PC-9 (cell line): Measurements from ENCODE around the gene LRP1B. TPM values are rescaled to one million over a fixed set of nuclear protein-coding genes. Genes with fewer than 3 reads are reported as not detected.

ENCODE experiments used
- BruUV-seq: library from RNA; stranded (reverse); fragments of 400-500 nt; replicated peaks from 2 replicates; lab custom pipeline; 2021; lab: Mats Ljungman, UMichigan
- CTCF ChIA-PET: fragments of 300-600 bp; sonication (Branson Sonifier 250); formaldehyde crosslinking; loops from one replicate; lab custom pipeline; 2022; ENCODE audit warnings: antibody characterized with exemption; lab: Charles Lee
- POLR2A ChIA-PET: fragments of 300-600 bp; sonication (Branson Sonifier 250); formaldehyde crosslinking; loops from one replicate; lab custom pipeline; 2022; ENCODE audit warnings: antibody characterized with exemption; ENCODE audit not compliant: unreplicated experiment; lab: Charles Lee
- DNase-seq, 2 experiments: peaks; one replicate each; pipeline versions ENCODE4 v3.0.0 to v3.0.0-alpha.2; 2015 to 2022; ENCODE audit warnings: mixed read lengths in 1 of 2
- H2AFZ ChIP-seq: fragments of 200-600 bp; sonication (generic); 2 replicates; pipeline ENCODE4 v1.8.1; 2017; ENCODE audit warnings: antibody characterized with exemption
- H3F3A ChIP-seq: fragments of 200-600 bp; sonication (generic); 2 replicates; pipeline ENCODE4 v1.8.1; 2017; ENCODE audit warnings: antibody characterized with exemption, mild to moderate bottlenecking, low read depth; ENCODE audit not compliant: insufficient read depth
- H3K27ac ChIP-seq: fragments of 200-600 bp; sonication (generic); 2 replicates; pipeline ENCODE4 v1.6.1; 2016; ENCODE audit warnings: mixed run types
- H3K27me3 ChIP-seq: fragments of 200-600 bp; sonication (generic); 2 replicates; pipeline ENCODE4 v1.6.1; 2016; ENCODE audit warnings: low read depth, mixed run types; ENCODE audit not compliant: insufficient read depth
- H3K36me3 ChIP-seq: fragments of 200-600 bp; sonication (generic); 2 replicates; pipeline ENCODE4 v1.6.1; 2016; ENCODE audit warnings: low read depth, mixed run types
- H3K4me1 ChIP-seq: fragments of 200-600 bp; sonication (generic); replicated peaks from 2 replicates; pipeline ENCODE4 v1.6.1; 2016; ENCODE audit warnings: mixed run types; ENCODE audit not compliant: insufficient read depth
- H3K4me2 ChIP-seq: fragments of 200-600 bp; sonication (generic); 2 replicates; pipeline ENCODE4 v1.6.1; 2017; ENCODE audit warnings: mixed run types
- H3K4me3 ChIP-seq: fragments of 200-600 bp; sonication (generic); 2 replicates; pipeline ENCODE4 v1.6.1; 2016; ENCODE audit warnings: mixed run types
- H3K79me2 ChIP-seq: fragments of 200-600 bp; sonication (generic); 2 replicates; pipeline ENCODE4 v1.6.1; 2017; ENCODE audit warnings: low read depth, mixed run types
- H3K9me2 ChIP-seq: fragments of 200-600 bp; sonication (generic); 2 replicates; pipeline ENCODE4 v1.8.1; 2017; ENCODE audit warnings: mild to moderate bottlenecking; ENCODE audit not compliant: insufficient read depth
- H3K9me3 ChIP-seq: fragments of 200-600 bp; sonication (generic); 2 replicates; pipeline ENCODE4 v1.8.1; 2016; ENCODE audit warnings: low read depth; ENCODE audit not compliant: insufficient read depth
- H4K20me1 ChIP-seq: fragments of 200-600 bp; sonication (generic); 2 replicates; pipeline ENCODE4 v1.8.1; 2017; ENCODE audit not compliant: insufficient read depth
- CTCF ChIP-seq: fragments of 200-600 bp; sonication (generic); conservative IDR thresholded peaks from 2 replicates; pipeline ENCODE4 v1.6.1; 2017; ENCODE audit warnings: mixed run types, antibody characterized with exemption, mild to moderate bottlenecking, moderate library complexity
- EZH2 ChIP-seq: fragments of 200-600 bp; sonication (generic); IDR thresholded peaks from 2 replicates; pipeline ENCODE4 v1.8.0; 2017; ENCODE audit warnings: antibody characterized with exemption, low read depth
- intact Hi-C: fragments of 100-400 bp; cut with micrococcal nuclease; formaldehyde crosslinking; loops from one replicate; pipeline ENCODE4 v1.10.0; 2022; ENCODE audit not compliant: unreplicated experiment
- total RNA-seq: library from RNA; stranded (reverse); gene quantifications from 2 replicates; pipeline ENCODE4 v1.2.3, GENCODE V29; 2021

LRP1B gene
- total RNA-seq, 1 experiment from 2014 or later, result 1.7 TPM

GRCh38 chr2:141589314-141589713 lies 541.5 kb downstream of the LRP1B start:
- DNase-seq, result no peak
- CTCF ChIA-PET, result no interaction called here
- BruUV-seq, result no TSS peak
- intact Hi-C loops, result no loop called here
- H3K79me2 ChIP-seq, result no peaks in the 10 kb centered on the region
- H3F3A ChIP-seq, result no peaks in the 10 kb centered on the region
- no peak overlapping the region for H3K27ac ChIP-seq
- no peaks in the 10 kb centered on the region for H3K4me1 ChIP-seq
- no peak overlapping the region for H3K4me2 ChIP-seq
- no peak overlapping the region for H2AFZ ChIP-seq
- no peaks in the 10 kb centered on the region for H3K36me3 ChIP-seq
- H3K9me2 ChIP-seq, result no peaks in the 10 kb centered on the region
- POLR2A ChIA-PET, result no interaction called here
- TF ChIP-seq EZH2 (no peak), CTCF (no peak)
- H3K4me3 ChIP-seq, result no peak overlapping the region
- H3K27me3 ChIP-seq, result no peaks in the 10 kb centered on the region
- no peaks in the 10 kb centered on the region for H4K20me1 ChIP-seq
- 0 out of 2 replicates have a peak, but pooled peaks cover 3% of the 10 kb centered on the region for H3K9me3 ChIP-seq

- no peak overlapping the region for H3K4me2 ChIP-seq
- no peaks in the 10 kb centered on the region for H3K79me2 ChIP-seq
- no peaks in the 10 kb centered on the region for H3K27me3 ChIP-seq
- H3K9me3 ChIP-seq, result 0 out of 2 replicates have a peak, but pooled peaks cover under 1% of the 10 kb centered on the region
- H3F3A ChIP-seq, result no peaks in the 10 kb centered on the region
- POLR2A ChIA-PET, result no interaction called here
- no TSS peak for BruUV-seq
- H3K4me1 ChIP-seq, result no peaks in the 10 kb centered on the region
- H2AFZ ChIP-seq, result no peak overlapping the region
- no peaks in the 10 kb centered on the region for H4K20me1 ChIP-seq
- no peak overlapping the region for H3K27ac ChIP-seq
- no peak for DNase-seq
- no peaks in the 10 kb centered on the region for H3K36me3 ChIP-seq
- intact Hi-C loops, result no loop called here
- H3K4me3 ChIP-seq, result no peak overlapping the region
- no peaks in the 10 kb centered on the region for H3K9me2 ChIP-seq
- CTCF ChIA-PET, result no interaction called here
- TF ChIP-seq CTCF (no peak), EZH2 (no peak)
These were observed 543.8 kb downstream of the LRP1B start for GRCh38 chr2:141586985-141587384.

GRCh38 chr2:141582213-141582612 lies 548.6 kb downstream of the LRP1B start:
- Histone ChIP-seq H4K20me1 (no peaks in the 10 kb centered on the region), H3K4me1 (no peaks in the 10 kb centered on the region), H3K4me3 (no peak overlapping the region), H3F3A (no peaks in the 10 kb centered on the region), H3K79me2 (no peaks in the 10 kb centered on the region), H3K27ac (no peak overlapping the region), H3K36me3 (no peaks in the 10 kb centered on the region), H3K4me2 (no peak overlapping the region), H3K9me3 (no peaks in the 10 kb centered on the region), H2AFZ (no peak overlapping the region), H3K27me3 (no peaks in the 10 kb centered on the region), H3K9me2 (no peaks in the 10 kb centered on the region)
- ChIA-PET POLR2A (no interaction called here), CTCF (no interaction called here)
- no peak for DNase-seq
- intact Hi-C loops, result no loop called here
- no TSS peak for BruUV-seq
- TF ChIP-seq EZH2, result no peak
- no peak for TF ChIP-seq CTCF
